ENCODE results near the gene APH1B.

APH1B gene

GRCh38 chr15:63354821-63355650 is 77.6 kb downstream of the APH1B start:
- no peak overlapping the region for H3K4me3 Mint-ChIP-seq
- no peaks in the 10 kb centered on the region for H3K4me1 Mint-ChIP-seq (ENCODE audit: low read depth)

DNA sequence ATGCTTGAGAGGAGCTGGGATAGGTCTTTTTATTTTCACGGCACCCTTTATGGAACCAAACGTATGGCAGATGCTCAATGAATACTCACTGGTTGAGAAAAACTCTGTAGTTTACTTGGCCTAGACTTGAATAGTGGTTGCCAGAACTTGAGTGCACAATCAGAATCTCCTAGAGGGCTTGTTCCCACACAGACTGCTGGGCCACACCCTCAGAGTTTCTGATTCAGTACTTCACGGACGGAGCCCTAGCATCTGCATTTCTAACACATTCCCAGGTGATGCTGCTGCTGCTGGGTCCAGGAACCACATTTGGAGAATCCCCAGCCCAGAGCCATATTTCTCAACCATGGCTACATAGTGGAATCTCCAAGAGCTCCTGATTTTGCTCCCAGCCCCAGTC is 79.7 kb downstream of the APH1B start:
- Mint-ChIP-seq H3K4me1 (ENCODE audit: low read depth) (no peaks in the 10 kb centered on the region), H3K27ac (no peak overlapping the region), H3K27me3 (peaks cover 6% of the 10 kb centered on the region), H3K9me3 (no peaks in the 10 kb centered on the region), H3K36me3 (ENCODE audit: low read depth) (no peaks in the 10 kb centered on the region), H3K4me3 (no peak overlapping the region)

More at GRCh38 chr15:63354821-63355650, 77.6 kb downstream of the APH1B start:
- H3K27me3 Mint-ChIP-seq: peaks cover 6% of the 10 kb centered on the region
- no peaks in the 10 kb centered on the region for H3K36me3 Mint-ChIP-seq (ENCODE audit: low read depth)
- H3K9me3 Mint-ChIP-seq: no peaks in the 10 kb centered on the region
- no peak overlapping the region for H3K27ac Mint-ChIP-seq

GRCh38 chr15:63357731-63358130 is 80.3 kb downstream of the APH1B start:
- H3K36me3 Mint-ChIP-seq (ENCODE audit: low read depth): no peaks in the 10 kb centered on the region
- no peaks in the 10 kb centered on the region for H3K4me1 Mint-ChIP-seq (ENCODE audit: low read depth)
- H3K4me3 Mint-ChIP-seq: no peak overlapping the region
- peaks cover 6% of the 10 kb centered on the region for H3K27me3 Mint-ChIP-seq
- no peak overlapping the region for H3K27ac Mint-ChIP-seq
- no peaks in the 10 kb centered on the region for H3K9me3 Mint-ChIP-seq

DNA sequence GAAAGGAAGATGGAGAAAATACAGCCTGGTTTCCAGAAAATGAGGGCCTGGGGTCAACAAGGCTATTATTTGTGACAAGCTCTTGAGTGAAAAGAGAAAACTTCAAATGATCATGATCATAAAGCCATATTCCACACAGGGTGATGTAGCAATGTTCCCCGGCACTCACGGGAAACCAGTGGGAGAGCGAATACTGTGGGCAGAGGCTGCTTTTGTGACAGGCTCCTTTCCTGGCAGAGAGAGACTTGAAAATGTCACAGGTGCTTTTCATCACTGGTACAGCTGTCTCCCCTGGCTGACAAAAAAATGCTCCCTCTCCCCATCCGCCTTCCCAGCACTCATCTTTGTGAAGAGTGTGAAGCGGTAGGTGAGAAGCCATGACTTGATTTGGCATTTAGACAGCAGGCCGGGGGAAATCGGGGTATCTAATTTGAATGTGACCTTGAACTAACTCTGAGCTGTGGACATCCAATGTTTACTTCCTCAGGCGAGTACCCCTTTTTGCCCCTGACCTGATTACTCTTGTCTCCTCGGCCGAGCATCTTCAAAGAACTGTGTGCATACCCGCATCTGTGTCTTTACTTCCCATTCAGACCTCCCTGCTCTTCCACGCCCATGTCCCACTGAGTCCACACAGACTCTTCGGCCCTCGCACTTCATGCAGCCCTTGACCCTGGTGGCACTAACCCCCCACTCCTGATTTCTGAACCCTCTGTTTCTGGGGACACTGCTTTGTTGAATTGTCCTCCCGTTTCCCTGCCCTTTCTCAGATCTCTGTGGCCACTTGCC is 81.0 kb downstream of the APH1B start:
- Mint-ChIP-seq H3K4me3 (no peak overlapping the region), H3K27ac (no peak overlapping the region), H3K9me3 (no peaks in the 10 kb centered on the region), H3K4me1 (ENCODE audit: low read depth) (no peaks in the 10 kb centered on the region), H3K27me3 (peaks cover 6% of the 10 kb centered on the region), H3K36me3 (ENCODE audit: low read depth) (no peaks in the 10 kb centered on the region)

Measured in stimulated activated naive CD8-positive, alpha-beta T cell treated with anti-CD3 and anti-CD28 coated beads, Interleukin-15, Interleukin-2, amounts not matched to agents 100 ng/mL and 50 ng/mL, for 24 hours (primary cell).